NCI-H1930 (cell line): Measurements from ENCODE around the gene RBMS1.
"Not testable (repeated sequence)": the region's sequence is repeated elsewhere in the genome, so short reads cannot be mapped to it uniquely, and the experiment has no call there.

Source experiments
- DNase-seq, 2 experiments: peaks; one replicate each; lab custom pipeline; 2025; lab: John Stamatoyannopoulos, UW

Gene RBMS1

GRCh38 chr2:160469621-160470204 is 23.9 kb downstream of the RBMS1 start:
- DNase-seq: no peak

DNA sequence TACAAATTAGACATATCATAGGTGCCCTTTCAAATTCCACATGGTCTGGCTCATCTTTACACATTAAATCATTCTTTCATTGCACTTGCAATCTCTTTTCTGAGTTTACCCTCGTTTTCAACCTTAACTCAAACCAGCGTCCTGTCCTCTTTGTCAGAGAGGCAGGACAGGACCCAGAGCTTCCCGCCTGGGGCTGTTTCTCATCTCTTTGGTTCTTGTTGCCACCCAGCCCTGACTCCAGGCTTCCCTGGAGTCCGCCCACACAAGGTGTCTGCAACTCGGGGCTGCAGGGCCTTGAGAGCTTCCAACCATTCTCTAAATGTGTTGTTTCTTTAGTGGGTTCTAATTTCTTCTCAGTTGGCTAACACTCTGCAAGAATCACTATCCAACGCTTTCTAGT is 24.4 kb downstream of the RBMS1 start:
- DNase-seq: no peak

GRCh38 chr2:160467086-160467485 is 26.5 kb downstream of the RBMS1 start:
- no peak for DNase-seq

- DNase-seq: no peak
Measured at GRCh38 chr2:160465406-160465805, 28.2 kb downstream of the RBMS1 start.

DNA sequence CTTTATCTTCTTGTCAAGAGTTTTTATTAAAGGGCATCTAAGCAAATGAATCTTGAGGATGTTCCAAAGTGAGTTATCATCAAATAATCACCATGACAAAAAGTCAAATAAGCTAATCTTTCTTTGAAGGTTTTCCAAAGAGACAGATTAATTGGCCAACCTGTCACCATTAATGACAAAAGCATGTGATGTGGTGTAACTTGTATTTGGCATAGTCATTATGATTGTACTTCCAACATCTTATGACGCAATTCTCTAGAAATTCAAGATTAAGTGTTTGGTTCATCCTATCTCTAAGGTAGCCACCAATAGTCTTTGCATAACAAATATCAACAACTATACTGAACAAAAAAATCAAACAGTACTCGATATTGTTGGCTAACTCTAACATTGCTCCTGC is 28.6 kb downstream of the RBMS1 start:
- no peak for DNase-seq

DNA sequence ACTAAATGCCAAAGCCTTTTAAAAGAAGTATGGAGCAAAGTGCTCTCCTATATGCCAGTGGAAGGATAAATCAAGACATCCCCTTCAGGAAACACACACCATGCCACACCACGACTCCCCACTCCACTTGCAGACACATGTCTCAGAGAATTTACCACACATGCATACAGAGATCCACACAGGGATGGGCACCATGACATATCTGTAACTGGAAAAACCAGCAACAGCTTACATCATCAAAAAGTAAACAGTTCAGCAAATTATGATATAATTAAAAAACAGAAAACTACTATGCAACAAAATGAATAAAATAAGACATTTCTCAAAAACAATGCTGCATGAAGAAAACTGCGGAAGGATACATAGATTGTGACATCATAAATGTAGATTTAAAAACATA is 29.6 kb downstream of the RBMS1 start:
- DNase-seq: no peak

DNA sequence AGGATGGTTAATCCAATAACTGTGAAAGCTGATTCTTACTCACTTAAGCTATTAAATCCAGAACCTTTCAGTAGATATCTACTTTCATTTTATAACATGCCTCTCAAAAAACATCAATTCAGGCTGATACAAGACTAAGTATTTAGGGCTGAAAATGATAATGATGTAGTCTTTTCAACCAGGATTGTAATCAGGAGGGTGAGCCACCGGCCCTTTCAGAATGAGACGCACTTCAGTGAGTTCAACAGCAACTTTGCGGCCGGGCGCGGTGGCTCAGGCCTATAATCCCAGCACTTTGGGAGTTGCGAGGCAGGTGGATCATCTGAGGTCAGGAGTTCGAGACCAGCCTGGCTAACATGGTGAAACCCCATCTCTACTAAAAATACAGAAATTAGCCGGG is 30.4 kb downstream of the RBMS1 start:
- DNase-seq: no peak

DNA sequence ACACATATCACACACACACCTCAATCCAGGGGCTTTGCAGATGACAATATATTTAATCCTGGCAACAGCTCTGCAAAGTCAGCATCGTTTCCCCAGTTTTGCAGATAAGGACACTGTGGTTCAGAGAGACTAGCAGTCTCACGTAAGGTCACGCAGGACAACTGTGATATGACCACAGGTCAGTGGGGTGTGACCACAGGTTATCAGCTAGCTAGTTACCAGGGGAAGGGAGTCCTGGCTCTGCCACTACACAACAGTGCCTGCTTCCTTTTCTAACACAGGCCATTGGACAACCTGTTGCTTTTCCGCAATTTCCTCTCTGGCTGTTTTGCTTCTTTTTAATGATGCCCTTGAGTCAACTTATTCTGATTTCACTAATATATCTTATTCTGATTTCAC is 33.3 kb downstream of the RBMS1 start:
- DNase-seq: no peak

- DNase-seq: no peak
Measured at GRCh38 chr2:160459538-160460332, 33.9 kb downstream of the RBMS1 start.

- DNase-seq: no peak
Measured at GRCh38 chr2:160458718-160459453, 34.7 kb downstream of the RBMS1 start.

- DNase-seq: no peak
Measured at GRCh38 chr2:160457588-160457987, 36.0 kb downstream of the RBMS1 start.

GRCh38 chr2:160454070-160454797 is 39.4 kb downstream of the RBMS1 start:
- no peak for DNase-seq

GRCh38 chr2:160453111-160453820 is 40.3 kb downstream of the RBMS1 start:
- no peak for DNase-seq

GRCh38 chr2:160450486-160450885 is 43.1 kb downstream of the RBMS1 start:
- no peak for DNase-seq

DNA sequence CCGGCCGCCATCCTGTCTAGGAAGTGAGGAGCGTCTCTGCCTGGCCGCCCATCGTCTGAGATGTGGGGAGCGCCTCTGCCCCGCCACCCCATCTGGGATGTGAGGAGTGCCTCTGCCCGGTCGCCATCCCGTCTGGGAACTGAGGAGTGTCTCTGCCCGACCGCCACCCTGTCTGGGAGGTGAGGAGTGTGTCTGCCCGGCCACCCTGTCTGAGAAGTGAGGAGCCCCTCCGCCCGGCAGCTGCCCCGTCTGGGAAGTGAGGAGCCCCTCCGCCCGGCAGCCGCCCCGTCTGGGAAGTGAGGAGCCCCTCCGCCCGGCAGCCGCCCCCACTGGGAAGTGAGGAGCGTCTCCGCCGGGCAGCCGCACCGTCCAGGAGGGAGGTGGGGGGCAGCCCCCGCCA is 44.8 kb downstream of the RBMS1 start:
- DNase-seq: not testable (repeated sequence)

DNA sequence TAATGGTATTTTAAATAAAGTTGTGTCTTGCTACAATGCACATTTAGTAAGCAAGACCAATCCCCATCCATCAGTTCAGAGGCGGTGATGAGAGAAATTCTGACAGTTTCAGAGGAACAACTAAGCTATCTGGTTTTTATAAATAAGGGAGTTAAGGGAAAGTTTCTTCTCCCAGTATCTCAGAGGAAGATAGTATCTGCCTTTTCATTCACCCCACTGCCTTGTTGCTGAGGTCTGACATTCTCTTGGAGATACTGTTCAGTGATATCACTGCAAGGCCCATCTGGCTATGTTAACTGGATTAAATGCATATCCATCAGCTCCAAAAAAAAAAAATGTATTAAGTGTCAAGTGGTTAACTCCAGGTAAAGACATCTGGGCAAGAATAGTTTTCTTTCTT is 47.9 kb downstream of the RBMS1 start:
- no peak for DNase-seq

GRCh38 chr2:160442603-160443002 is 51.0 kb downstream of the RBMS1 start:
- no peak for DNase-seq

DNA sequence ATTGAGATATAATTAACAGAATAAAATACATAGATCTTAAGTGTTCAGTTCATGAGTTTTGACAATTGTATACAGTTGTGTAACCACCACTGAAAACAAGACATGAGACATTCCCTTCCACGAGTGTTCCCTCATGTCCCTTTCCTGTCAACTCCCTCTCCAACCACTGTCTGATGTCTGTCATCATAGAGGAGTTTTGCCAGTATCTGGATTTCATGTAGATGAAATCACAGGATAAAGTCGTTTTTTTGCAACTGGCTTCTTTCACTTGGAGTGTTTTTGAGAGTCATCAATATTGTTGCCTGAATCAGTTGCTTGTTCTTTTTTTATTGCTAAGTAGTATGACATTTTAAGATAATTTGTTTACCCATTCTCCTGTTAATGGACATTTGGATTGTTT is 52.7 kb downstream of the RBMS1 start:
- no peak for DNase-seq

DNA sequence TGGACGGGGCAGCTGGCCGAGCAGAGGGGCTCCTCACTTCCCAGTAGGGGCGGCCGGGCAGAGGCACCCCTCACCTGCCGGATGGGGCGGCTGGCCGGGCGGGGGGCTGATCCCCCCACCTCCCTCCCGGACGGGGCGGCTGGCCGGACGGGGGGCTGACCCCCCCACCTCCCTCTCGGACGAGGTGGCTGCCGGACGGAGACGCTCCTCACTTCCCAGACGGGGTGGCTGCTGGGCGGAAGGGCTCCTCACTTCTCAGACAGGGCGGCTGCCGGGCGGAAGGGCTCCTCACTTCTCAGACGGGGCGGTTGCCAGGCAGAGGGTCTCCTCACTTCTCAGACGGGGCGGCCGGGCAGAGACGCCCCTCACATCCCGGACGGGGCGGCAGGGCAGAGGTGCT is 54.6 kb downstream of the RBMS1 start:
- DNase-seq: not testable (repeated sequence)

GRCh38 chr2:160437273-160437672 is 56.3 kb downstream of the RBMS1 start:
- no peak for DNase-seq

DNA sequence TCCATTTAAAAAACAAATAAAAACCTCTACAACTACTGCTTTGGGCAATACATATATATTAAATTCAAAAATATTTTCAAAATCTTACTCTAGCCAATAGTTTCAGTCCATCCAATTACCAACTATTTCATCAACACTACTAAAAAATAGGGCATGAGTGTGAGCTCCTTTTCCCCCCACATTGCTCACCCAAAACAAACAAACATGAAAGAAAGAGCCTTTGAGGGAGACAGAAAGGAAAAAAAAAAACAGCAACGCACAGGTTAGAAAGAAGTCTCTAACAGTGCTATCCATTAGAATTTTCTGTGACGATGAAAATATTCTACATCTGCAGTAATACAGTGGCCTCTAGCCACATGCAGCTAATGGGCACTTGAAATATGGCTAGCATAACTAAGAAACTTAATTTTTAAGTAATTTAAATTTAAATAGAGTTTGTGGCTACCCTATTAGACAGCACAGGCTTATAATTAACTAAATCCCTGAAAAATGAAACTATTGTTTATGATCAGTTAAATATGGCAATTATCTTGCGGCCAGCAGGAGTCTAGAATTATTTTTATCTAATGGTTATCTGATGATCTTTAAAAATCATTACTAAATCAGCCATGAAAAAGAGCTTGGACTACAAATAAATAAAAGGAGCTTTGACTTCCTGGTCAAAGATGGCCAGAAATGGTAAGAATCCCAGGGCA is 59.2 kb downstream of the RBMS1 start:
- DNase-seq: no peak
